Prostate gland (tissue), 2 donors: ENCODE results near the gene UBL5.

ENCODE experiments used
- POLR2A ChIP-seq: fragments of 450-650 bp; IDR thresholded peaks from one replicate; pipeline ENCODE4 v1.6.1; 2016; ENCODE audit warnings: antibody characterized with exemption, mild to moderate bottlenecking
- POLR2AphosphoS5 ChIP-seq: sonication (generic); formaldehyde crosslinking; IDR thresholded peaks from one replicate; pipeline ENCODE4 v1.6.1; 2017; ENCODE audit warnings: antibody characterized with exemption
- TF ChIP-seq, protein P1 (sequence below), 4 experiments: fragments of 200-600 bp in 2 of 4; fragments of 450-650 bp in 2 of 4; sonication (generic) in 2 of 4; IDR thresholded peaks; 1 replicate in 3 of 4; 2 replicates in 1 of 4; pipeline ENCODE4 v1.5.1; 2016 to 2019; ENCODE audit warnings: antibody characterized with exemption in 4 of 4, mild to moderate bottlenecking in 2 of 4, moderate library complexity in 2 of 4

DNA sequence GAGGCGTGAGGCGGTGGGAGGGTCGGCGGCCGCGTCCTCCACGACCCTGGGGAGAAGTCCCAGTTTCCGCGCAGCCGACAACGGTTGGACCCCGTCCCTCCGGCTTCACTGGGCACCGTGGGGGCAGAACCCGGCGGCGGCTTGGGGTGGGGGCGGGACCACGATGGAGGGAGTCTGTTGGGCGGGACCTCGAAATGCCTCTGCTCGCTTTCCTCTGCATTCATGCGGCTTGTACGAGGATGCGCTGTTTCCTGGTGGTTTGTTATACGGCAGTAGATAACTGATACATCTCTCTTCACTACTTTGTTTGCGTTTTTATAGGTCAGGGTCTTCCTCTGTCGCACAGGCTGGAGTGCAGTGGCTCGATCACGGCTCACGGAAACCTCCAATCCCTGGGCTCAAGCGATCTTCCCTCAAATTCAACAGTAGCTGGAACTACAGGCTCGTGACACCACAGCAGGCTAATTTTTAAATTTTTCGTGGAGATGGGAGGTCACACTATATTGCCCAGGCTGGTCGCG is 34.6 kb upstream of the UBL5 start:
- TF ChIP-seq, protein P1, sequence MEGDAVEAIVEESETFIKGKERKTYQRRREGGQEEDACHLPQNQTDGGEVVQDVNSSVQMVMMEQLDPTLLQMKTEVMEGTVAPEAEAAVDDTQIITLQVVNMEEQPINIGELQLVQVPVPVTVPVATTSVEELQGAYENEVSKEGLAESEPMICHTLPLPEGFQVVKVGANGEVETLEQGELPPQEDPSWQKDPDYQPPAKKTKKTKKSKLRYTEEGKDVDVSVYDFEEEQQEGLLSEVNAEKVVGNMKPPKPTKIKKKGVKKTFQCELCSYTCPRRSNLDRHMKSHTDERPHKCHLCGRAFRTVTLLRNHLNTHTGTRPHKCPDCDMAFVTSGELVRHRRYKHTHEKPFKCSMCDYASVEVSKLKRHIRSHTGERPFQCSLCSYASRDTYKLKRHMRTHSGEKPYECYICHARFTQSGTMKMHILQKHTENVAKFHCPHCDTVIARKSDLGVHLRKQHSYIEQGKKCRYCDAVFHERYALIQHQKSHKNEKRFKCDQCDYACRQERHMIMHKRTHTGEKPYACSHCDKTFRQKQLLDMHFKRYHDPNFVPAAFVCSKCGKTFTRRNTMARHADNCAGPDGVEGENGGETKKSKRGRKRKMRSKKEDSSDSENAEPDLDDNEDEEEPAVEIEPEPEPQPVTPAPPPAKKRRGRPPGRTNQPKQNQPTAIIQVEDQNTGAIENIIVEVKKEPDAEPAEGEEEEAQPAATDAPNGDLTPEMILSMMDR (IDR thresholded peaks at IDR 0.05) = no peak
- no peak for TF ChIP-seq POLR2AphosphoS5
- no peak for TF ChIP-seq POLR2A
